HL-60 (cell line): ENCODE data around the gene SLC22A31.
A peak's percentile ranks its signal among the peaks of the same experiment; 100 is the strongest.

Experiments used
- DNase-seq, 2 experiments: peaks; one replicate each; pipeline ENCODE4 v3.0.0-alpha.2; 2010 to 2020; ENCODE audit warnings: low read depth in 1 of 2, low spot score in 1 of 2
- H3K27ac ChIP-seq: fragments of 250-450 bp; sonication (Bioruptor Pico); replicated peaks from 2 replicates; pipeline ENCODE4 v1.5.1; 2020; ENCODE audit warnings: mild to moderate bottlenecking, moderate library complexity
- H3K27me3 ChIP-seq: fragments of 250-450 bp; sonication (Bioruptor Pico); 2 replicates; pipeline ENCODE4 v1.5.1; 2021; ENCODE audit warnings: mild to moderate bottlenecking, moderate library complexity; ENCODE audit not compliant: insufficient read depth, poor library complexity, severe bottlenecking
- H3K4me3 ChIP-seq: replicated peaks from 2 replicates; pipeline ENCODE4 v1.5.1; 2011; ENCODE audit warnings: mild to moderate bottlenecking, control low read depth, low read length; ENCODE audit not compliant: insufficient read depth
- GABPA ChIP-seq: IDR thresholded peaks from 2 replicates; pipeline ENCODE4 v1.6.1; 2012; ENCODE audit warnings: low read depth
- POLR2AphosphoS5 ChIP-seq: IDR thresholded peaks from 2 replicates; pipeline ENCODE4 v1.6.1; 2012; ENCODE audit warnings: low read depth
- SPI1 ChIP-seq: IDR thresholded peaks from 2 replicates; pipeline ENCODE4 v1.6.1; 2012; ENCODE audit warnings: low read depth, mild to moderate bottlenecking, borderline replicate concordance
- TF ChIP-seq, protein P1 (sequence below): IDR thresholded peaks from one replicate; pipeline ENCODE4 v1.5.1; 2011; ENCODE audit warnings: low read length, control low read depth, inconsistent platforms; ENCODE audit not compliant: insufficient read depth
- TF ChIP-seq, protein P2 (sequence below): IDR thresholded peaks from 2 replicates; pipeline ENCODE4 v1.6.1; 2012; ENCODE audit warnings: low read depth; ENCODE audit not compliant: insufficient replicate concordance

Gene SLC22A31

DNA sequence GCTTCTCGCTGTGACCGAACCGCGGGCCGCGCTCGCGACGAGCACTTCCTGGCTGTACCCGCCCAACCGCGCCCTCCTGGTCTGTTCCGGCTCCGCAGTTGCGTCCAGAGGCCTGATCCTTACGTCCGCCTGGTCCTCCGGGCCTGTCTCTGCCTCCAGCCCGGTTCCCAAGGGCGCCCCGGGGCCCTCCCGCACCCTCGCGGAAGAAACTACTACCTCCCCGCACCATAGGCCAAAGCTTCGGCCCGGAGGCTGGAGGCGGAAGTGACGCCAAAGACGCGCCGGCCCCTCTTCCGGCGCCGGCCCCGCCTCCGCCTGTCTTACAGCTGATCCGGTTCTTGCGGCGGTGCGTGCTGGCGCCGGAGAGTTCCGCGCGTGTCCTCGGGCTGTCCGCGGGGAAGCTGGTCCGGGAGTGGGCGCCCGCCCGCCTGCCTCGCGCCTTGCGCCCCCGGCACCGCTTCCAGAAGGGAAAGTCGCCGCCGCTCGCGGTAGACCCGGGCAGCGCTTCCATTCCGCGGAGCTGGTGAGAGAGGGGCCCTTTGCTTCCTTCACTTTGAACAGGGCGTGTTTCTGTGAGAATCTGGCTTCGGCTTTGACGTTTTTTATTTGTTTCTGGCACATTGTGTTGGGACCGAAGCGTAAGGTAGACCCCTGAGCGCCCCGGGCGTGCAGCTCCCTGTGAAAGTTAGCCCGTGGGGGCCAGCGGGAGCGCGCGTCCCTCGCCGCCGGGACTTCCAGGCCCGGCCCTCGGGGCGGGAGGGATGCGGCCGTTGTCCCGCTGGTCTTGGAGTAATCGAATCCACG, 17.3 kb upstream of the SLC22A31 start, which contains the start of gene ZNF778:
TSS of gene ZNF778 (plus strand) at position 316 of the 804 bp plus-strand sequence. CDS start 3,425 bp downstream, outside the sequence.
- Histone ChIP-seq H3K4me3 (peak within 1 kb of the TSS; percentile 87), H3K27me3 (no peaks in the 10 kb centered on the region), H3K27ac (peak within 1 kb of the TSS; percentile 94)
- DNase-seq: peak; percentile 64 to 65
- TF ChIP-seq, protein P1, sequence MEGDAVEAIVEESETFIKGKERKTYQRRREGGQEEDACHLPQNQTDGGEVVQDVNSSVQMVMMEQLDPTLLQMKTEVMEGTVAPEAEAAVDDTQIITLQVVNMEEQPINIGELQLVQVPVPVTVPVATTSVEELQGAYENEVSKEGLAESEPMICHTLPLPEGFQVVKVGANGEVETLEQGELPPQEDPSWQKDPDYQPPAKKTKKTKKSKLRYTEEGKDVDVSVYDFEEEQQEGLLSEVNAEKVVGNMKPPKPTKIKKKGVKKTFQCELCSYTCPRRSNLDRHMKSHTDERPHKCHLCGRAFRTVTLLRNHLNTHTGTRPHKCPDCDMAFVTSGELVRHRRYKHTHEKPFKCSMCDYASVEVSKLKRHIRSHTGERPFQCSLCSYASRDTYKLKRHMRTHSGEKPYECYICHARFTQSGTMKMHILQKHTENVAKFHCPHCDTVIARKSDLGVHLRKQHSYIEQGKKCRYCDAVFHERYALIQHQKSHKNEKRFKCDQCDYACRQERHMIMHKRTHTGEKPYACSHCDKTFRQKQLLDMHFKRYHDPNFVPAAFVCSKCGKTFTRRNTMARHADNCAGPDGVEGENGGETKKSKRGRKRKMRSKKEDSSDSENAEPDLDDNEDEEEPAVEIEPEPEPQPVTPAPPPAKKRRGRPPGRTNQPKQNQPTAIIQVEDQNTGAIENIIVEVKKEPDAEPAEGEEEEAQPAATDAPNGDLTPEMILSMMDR: no peak
- TF ChIP-seq, protein P2, sequence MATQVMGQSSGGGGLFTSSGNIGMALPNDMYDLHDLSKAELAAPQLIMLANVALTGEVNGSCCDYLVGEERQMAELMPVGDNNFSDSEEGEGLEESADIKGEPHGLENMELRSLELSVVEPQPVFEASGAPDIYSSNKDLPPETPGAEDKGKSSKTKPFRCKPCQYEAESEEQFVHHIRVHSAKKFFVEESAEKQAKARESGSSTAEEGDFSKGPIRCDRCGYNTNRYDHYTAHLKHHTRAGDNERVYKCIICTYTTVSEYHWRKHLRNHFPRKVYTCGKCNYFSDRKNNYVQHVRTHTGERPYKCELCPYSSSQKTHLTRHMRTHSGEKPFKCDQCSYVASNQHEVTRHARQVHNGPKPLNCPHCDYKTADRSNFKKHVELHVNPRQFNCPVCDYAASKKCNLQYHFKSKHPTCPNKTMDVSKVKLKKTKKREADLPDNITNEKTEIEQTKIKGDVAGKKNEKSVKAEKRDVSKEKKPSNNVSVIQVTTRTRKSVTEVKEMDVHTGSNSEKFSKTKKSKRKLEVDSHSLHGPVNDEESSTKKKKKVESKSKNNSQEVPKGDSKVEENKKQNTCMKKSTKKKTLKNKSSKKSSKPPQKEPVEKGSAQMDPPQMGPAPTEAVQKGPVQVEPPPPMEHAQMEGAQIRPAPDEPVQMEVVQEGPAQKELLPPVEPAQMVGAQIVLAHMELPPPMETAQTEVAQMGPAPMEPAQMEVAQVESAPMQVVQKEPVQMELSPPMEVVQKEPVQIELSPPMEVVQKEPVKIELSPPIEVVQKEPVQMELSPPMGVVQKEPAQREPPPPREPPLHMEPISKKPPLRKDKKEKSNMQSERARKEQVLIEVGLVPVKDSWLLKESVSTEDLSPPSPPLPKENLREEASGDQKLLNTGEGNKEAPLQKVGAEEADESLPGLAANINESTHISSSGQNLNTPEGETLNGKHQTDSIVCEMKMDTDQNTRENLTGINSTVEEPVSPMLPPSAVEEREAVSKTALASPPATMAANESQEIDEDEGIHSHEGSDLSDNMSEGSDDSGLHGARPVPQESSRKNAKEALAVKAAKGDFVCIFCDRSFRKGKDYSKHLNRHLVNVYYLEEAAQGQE: no peak
- TF ChIP-seq GABPA (peak; percentile 84), POLR2AphosphoS5 (peak; percentile 67)

DNA sequence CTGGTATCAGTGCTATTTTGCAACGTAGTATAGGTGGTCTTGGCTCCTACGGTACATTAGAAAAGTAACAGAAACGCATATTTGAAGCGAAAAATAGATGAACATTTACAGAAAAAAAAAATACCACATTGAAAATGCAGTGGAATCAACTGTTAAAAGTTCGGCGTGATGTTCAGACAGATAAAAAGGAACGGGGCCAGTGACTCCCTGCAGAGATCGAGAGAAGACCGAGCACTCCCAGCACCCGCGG, 16.7 kb upstream of the SLC22A31 start:
- TF ChIP-seq, protein P1: no peak
- TF ChIP-seq, protein P2: no peak
- TF ChIP-seq GABPA (no peak), POLR2AphosphoS5 (no peak), SPI1 (no peak)
- Histone ChIP-seq H3K27me3 (no peaks in the 10 kb centered on the region), H3K4me3 (peak overlapping the region; percentile 87), H3K27ac (peak overlapping the region; percentile 94)
- no peak for DNase-seq

DNA sequence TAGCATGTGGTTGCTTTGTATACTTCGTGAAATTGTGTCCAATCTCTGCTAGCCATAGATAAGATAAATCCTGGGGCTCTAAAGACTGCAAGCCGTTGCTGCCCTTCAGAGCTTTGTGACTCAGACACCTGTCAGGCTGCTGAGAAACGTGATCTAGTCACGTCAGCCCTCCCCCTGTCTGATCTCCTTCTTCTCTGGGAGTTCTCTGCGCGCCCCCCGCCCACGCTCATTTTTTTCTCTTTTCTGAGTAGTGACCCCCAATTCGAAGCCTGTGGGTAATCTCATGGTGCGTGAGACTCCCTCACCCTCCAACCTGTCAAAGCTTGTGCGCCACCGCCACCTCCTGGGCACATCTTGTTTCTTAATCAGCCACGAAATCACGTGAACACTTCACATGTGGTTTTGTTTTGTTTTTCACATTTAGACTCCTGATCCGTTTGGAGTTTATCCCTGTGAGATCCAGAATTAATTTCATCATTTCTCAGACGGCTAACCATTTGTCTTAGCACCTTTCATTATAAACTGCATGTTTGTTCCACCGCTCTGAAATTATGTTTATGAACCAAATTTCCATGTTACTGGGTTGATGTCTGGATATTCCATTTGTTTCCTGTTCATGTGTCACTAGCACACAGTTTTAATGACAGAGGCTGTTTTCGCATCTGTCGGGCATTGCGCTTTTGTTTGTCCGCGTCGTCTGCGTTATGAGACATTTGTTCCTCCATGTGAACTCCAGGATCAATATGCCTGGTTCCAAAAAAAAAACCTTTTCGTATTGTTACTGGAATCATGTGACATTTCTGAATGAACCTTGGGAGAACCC, 16.2 kb upstream of the SLC22A31 start:
- TF ChIP-seq, protein P1: no peak
- TF ChIP-seq GABPA (no peak), POLR2AphosphoS5 (no peak), SPI1 (no peak)
- TF ChIP-seq, protein P2: no peak
- H3K27ac ChIP-seq: peak overlapping the region; percentile 94
- peak overlapping the region; percentile 87 for H3K4me3 ChIP-seq
- H3K27me3 ChIP-seq: no peaks in the 10 kb centered on the region
- DNase-seq: peak; percentile 43 to 65
